ENCODE measurements around the gene MCM8.

The MCM8 gene

DNA sequence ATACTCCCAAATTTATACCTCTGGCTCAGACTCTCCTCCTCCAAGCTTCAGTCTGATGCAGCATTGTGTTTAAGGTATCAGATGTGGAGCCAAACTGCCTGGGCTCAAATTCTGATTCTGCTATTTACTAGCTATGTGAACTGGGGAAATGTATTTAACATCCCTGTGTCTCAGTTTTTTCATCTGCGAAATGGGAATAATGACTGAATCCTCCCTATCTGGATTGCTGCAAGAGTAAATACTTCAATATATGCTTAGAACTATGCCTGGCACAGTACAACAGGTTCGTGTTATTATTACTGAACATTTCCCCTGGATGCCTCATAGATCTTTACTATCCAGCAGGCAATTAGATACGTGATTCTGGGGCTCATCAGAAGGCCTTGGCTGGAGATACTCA, 97.9 kb downstream of the MCM8 start:
- DNase-seq: no peak

Data from NCI-H1048 (cell line).